Breast epithelium (tissue), 3 donors: ENCODE measurements around the gene DAB2IP.
A peak's percentile ranks its signal among the peaks of the same experiment; 100 is the strongest.

Experiments
- POLR2A ChIP-seq: fragments of 450-650 bp; IDR thresholded peaks from one replicate; pipeline ENCODE4 v1.6.1; 2016; ENCODE audit warnings: antibody characterized with exemption, mild to moderate bottlenecking, moderate library complexity
- POLR2AphosphoS5 ChIP-seq, 3 donors: sonication (generic); formaldehyde crosslinking; IDR thresholded peaks; one replicate each; pipeline ENCODE4 v1.6.1; 2017; ENCODE audit warnings: antibody characterized with exemption in 3 of 3

DNA sequence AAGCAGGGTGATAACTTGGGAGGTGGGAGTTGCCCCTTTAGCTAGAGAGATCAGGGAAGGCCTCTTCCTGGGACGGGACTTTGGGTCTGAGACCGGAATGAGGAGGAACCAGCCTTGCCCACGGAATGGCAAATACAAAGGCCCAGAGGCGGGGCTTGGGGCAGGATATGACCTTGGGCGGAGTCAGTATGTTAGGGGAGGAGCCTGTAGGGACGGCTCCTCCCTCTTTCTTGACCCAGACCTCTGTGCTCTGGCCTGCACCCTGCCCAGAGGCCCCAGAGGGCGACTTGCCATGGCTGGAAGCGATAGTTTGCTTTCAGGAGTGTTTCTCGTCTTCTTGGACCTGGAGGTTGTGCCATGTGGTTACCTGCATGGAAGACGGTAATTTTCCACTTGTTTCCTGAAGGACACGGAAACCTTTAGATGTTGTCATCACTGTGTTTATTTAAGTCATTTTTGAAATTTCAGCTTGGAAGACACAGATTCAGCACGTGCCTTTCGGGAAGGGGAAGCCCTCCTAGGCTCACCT, 85.6 kb downstream of the DAB2IP start:
- no peak for TF ChIP-seq POLR2A
- peak in 1 of 3 donors; percentile 15 for TF ChIP-seq POLR2AphosphoS5 (IDR thresholded peaks at IDR 0.05)
